ENCODE results near the gene ADAMTS10.

ADAMTS10 gene

DNA sequence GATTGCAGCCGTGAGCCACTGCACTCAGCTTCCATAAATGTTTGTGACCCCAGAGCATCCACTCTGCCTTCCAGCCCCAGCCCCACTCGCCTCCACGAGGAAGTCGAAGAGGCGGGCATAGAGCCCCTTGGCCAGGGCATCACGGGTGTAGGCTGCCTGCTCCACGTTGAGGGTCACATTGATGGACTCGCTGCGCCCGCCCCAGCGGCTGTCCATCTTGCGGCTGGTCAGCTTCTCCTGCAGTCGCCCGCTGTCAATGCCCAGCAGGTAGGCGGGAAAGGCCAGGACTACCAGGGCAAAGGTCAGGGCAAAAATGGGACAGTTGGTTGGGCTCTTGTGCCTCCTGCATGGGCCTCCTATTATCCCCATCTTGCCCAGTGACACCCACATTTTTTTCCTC lies 60.4 kb downstream of the ADAMTS10 start:
- no peak overlapping the region for H2AFZ ChIP-seq (ENCODE audit: low read length)
- no peak for DNase-seq
- no peaks in the 10 kb centered on the region for H3K9me2 ChIP-seq (replicated peaks; ENCODE audit: insufficient read depth, low read length)
- TF ChIP-seq EZH2 (optimal IDR thresholded peaks at IDR 0.05; ENCODE audit: low read depth, low read length) (no peak), CTCF (IDR thresholded peaks at IDR 0.05; ENCODE audit: low read length) (no peak), EZH2phosphoT487 (IDR thresholded peaks at IDR 0.05; ENCODE audit: low read length) (no peak)
- no peak overlapping the region for H3K4me3 ChIP-seq (ENCODE audit: low read length)
- H3K9ac ChIP-seq (ENCODE audit: low read length), result no peak overlapping the region
- H3K36me3 ChIP-seq (replicated peaks; ENCODE audit: insufficient read depth, low read length), result no peaks in the 10 kb centered on the region
- no peaks in the 10 kb centered on the region for H4K20me1 ChIP-seq (ENCODE audit: insufficient read depth, low read length)
- H3K9me3 ChIP-seq (replicated peaks; ENCODE audit: insufficient read depth, low read length), result no peaks in the 10 kb centered on the region
- H3K27me3 ChIP-seq (replicated peaks; ENCODE audit: insufficient read depth, low read length), result peaks cover 84% of the 10 kb centered on the region
- no peak overlapping the region for H3K4me2 ChIP-seq (ENCODE audit: low read depth, low read length)
- no peaks in the 10 kb centered on the region for H3K4me1 ChIP-seq (ENCODE audit: low read length)
- H3K79me2 ChIP-seq (ENCODE audit: low read length), result no peaks in the 10 kb centered on the region
- no peaks in the 10 kb centered on the region for H3F3A ChIP-seq (ENCODE audit: insufficient read depth, low read length)
- no peak overlapping the region for H3K27ac ChIP-seq (ENCODE audit: low read length)

DNA sequence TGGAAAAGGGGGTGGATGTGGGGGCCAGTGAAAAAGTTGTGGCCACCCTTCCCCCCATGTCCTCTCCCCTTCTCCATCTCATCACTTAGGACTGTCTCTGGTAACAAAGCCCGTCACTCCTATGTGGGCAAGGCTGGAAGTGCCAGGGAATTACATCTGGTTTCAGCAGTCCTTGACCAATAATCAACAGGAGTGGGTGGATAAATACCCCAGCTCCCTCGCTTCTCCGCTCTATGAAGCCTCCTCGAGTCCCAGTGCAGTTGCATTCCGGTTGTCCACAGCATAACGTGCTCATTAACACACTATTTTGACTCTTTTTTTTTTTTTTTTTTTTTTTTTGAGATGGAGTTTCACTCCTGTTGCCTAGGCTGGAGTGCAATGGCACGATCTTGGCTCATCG lies 64.8 kb downstream of the ADAMTS10 start:
- H3K4me1 ChIP-seq (ENCODE audit: low read length), result no peaks in the 10 kb centered on the region
- H3K9me2 ChIP-seq (replicated peaks; ENCODE audit: insufficient read depth, low read length), result no peaks in the 10 kb centered on the region
- no peak overlapping the region for H3K4me3 ChIP-seq (ENCODE audit: low read length)
- no peaks in the 10 kb centered on the region for H4K20me1 ChIP-seq (ENCODE audit: insufficient read depth, low read length)
- H3K27ac ChIP-seq (ENCODE audit: low read length), result no peak overlapping the region
- no peaks in the 10 kb centered on the region for H3K9me3 ChIP-seq (replicated peaks; ENCODE audit: insufficient read depth, low read length)
- H3K79me2 ChIP-seq (ENCODE audit: low read length), result no peaks in the 10 kb centered on the region
- H3K4me2 ChIP-seq (ENCODE audit: low read depth, low read length), result no peak overlapping the region
- H3F3A ChIP-seq (ENCODE audit: insufficient read depth, low read length), result no peaks in the 10 kb centered on the region
- H2AFZ ChIP-seq (ENCODE audit: low read length), result no peak overlapping the region
- no peaks in the 10 kb centered on the region for H3K36me3 ChIP-seq (replicated peaks; ENCODE audit: insufficient read depth, low read length)
- no peak for TF ChIP-seq CTCF (IDR thresholded peaks at IDR 0.05; ENCODE audit: low read length)
- TF ChIP-seq EZH2 (optimal IDR thresholded peaks at IDR 0.05; ENCODE audit: low read depth, low read length), result no peak
- TF ChIP-seq EZH2phosphoT487 (IDR thresholded peaks at IDR 0.05; ENCODE audit: low read length), result no peak
- DNase-seq, result no peak
- no peak overlapping the region for H3K9ac ChIP-seq (ENCODE audit: low read length)
- H3K27me3 ChIP-seq (replicated peaks; ENCODE audit: insufficient read depth, low read length), result peaks cover 70% of the 10 kb centered on the region

DNA sequence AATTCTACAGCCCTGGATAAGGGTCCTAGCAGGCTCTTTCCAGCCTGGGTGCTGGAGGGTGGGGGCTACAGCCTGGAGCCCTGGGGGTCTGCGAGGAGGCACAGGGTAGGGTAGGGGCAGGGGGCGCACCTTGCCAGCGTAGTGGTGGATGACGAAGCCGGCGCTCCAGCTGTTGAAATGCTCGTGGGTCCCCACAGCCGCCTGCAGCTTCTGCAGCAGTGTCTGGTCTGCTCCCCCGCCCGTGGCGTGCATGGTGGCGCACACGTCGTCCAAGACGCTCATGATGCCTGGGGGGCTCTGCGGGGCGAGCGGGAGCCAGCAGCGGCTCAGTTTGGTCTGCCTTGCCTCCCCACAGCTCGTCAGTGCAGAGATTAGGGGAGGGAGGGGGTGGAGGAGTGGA lies 66.3 kb downstream of the ADAMTS10 start:
- Histone ChIP-seq H3K4me3 (ENCODE audit: low read length) (no peak overlapping the region), H3K4me1 (ENCODE audit: low read length) (no peaks in the 10 kb centered on the region), H3K9me3 (replicated peaks; ENCODE audit: insufficient read depth, low read length) (no peaks in the 10 kb centered on the region), H3K9me2 (replicated peaks; ENCODE audit: insufficient read depth, low read length) (no peaks in the 10 kb centered on the region), H3F3A (ENCODE audit: insufficient read depth, low read length) (no peaks in the 10 kb centered on the region), H2AFZ (ENCODE audit: low read length) (no peak overlapping the region), H4K20me1 (ENCODE audit: insufficient read depth, low read length) (no peaks in the 10 kb centered on the region), H3K9ac (ENCODE audit: low read length) (no peak overlapping the region), H3K36me3 (replicated peaks; ENCODE audit: insufficient read depth, low read length) (no peaks in the 10 kb centered on the region), H3K79me2 (ENCODE audit: low read length) (no peaks in the 10 kb centered on the region), H3K4me2 (ENCODE audit: low read depth, low read length) (no peak overlapping the region), H3K27me3 (replicated peaks; ENCODE audit: insufficient read depth, low read length) (peaks cover 70% of the 10 kb centered on the region), H3K27ac (ENCODE audit: low read length) (no peak overlapping the region)
- no peak for TF ChIP-seq EZH2 (optimal IDR thresholded peaks at IDR 0.05; ENCODE audit: low read depth, low read length)
- no peak for TF ChIP-seq CTCF (IDR thresholded peaks at IDR 0.05; ENCODE audit: low read length)
- no peak for TF ChIP-seq EZH2phosphoT487 (IDR thresholded peaks at IDR 0.05; ENCODE audit: low read length)
- DNase-seq, result no peak
